GM19397 (cell line): ENCODE data around the gene ESR2.
A peak's percentile ranks its signal among the peaks of the same experiment; 100 is the strongest.

ENCODE experiments used
- ATAC-seq: cut with Tn5 transposase; IDR thresholded peaks from one replicate; pipeline ENCODE4 v1.9.1; 2021; ENCODE audit warnings: mild to moderate bottlenecking, moderate library complexity; ENCODE audit not compliant: unreplicated experiment

Gene ESR2

GRCh38 chr14:64266239-64266638 is 27.9 kb downstream of the ESR2 start:
- ATAC-seq, result no peak

GRCh38 chr14:64265222-64265621 is 28.9 kb downstream of the ESR2 start:
- ATAC-seq, result no peak

GRCh38 chr14:64260418-64260817 is 33.8 kb downstream of the ESR2 start:
- ATAC-seq, result no peak

GRCh38 chr14:64255756-64256155 is 38.4 kb downstream of the ESR2 start:
- no peak for ATAC-seq

- ATAC-seq, result no peak
Measured at GRCh38 chr14:64253672-64254071, 40.5 kb downstream of the ESR2 start.

GRCh38 chr14:64249363-64249762 is 44.8 kb downstream of the ESR2 start:
- no peak for ATAC-seq

GRCh38 chr14:64248689-64249088 is 45.5 kb downstream of the ESR2 start:
- ATAC-seq, result no peak

GRCh38 chr14:64247195-64247594 is 47.0 kb downstream of the ESR2 start:
- ATAC-seq, result no peak

- no peak for ATAC-seq
Measured at GRCh38 chr14:64246688-64247087, 47.5 kb downstream of the ESR2 start.

GRCh38 chr14:64245491-64245890 is 48.7 kb downstream of the ESR2 start:
- ATAC-seq, result no peak

GRCh38 chr14:64244279-64244678 is 49.9 kb downstream of the ESR2 start:
- ATAC-seq, result no peak

GRCh38 chr14:64238631-64239030 is 55.5 kb downstream of the ESR2 start:
- ATAC-seq, result no peak

GRCh38 chr14:64238049-64238448 is 56.1 kb downstream of the ESR2 start:
- no peak for ATAC-seq

- peak; percentile 74 for ATAC-seq
Measured at GRCh38 chr14:64235652-64236640, 58.2 kb downstream of the ESR2 start.

GRCh38 chr14:64234877-64235651 is 59.1 kb downstream of the ESR2 start:
- peak; percentile 12 for ATAC-seq

- no peak for ATAC-seq
Measured at GRCh38 chr14:64233531-64234190, 60.5 kb downstream of the ESR2 start.

GRCh38 chr14:64232944-64233343 is 61.2 kb downstream of the ESR2 start:
- no peak for ATAC-seq

GRCh38 chr14:64232095-64232838 is 61.9 kb downstream of the ESR2 start:
- no peak for ATAC-seq

- no peak for ATAC-seq
Measured at GRCh38 chr14:64229489-64229888, 64.7 kb downstream of the ESR2 start.

GRCh38 chr14:64227856-64228255 is 66.3 kb downstream of the ESR2 start:
- no peak for ATAC-seq
